WTC11 (cell line): Measurements from ENCODE around the gene NR0B2.

Experiments used
- ATF2 ChIP-seq: sonication (generic); formaldehyde crosslinking; IDR thresholded peaks from 2 replicates; pipeline ENCODE4 v1.8.1; 2022; ENCODE audit warnings: low read depth, missing genetic modification reagents, borderline replicate concordance
- CTCF ChIP-seq: fragments of 200-600 bp; IDR thresholded peaks from 2 replicates; pipeline ENCODE4 v1.8.0; 2022; ENCODE audit warnings: antibody characterized with exemption
- GABPB1 ChIP-seq: sonication (generic); formaldehyde crosslinking; IDR thresholded peaks from 2 replicates; pipeline ENCODE4 v1.8.1; 2023; ENCODE audit warnings: mild to moderate bottlenecking, missing genetic modification reagents
- HMGXB4 ChIP-seq: sonication (generic); formaldehyde crosslinking; IDR thresholded peaks from 2 replicates; pipeline ENCODE4 v1.8.1; 2023; ENCODE audit warnings: mild to moderate bottlenecking, moderate library complexity, missing genetic modification reagents
- IRF2 ChIP-seq: sonication (generic); formaldehyde crosslinking; IDR thresholded peaks from 2 replicates; pipeline ENCODE4 v1.8.0; 2022; ENCODE audit warnings: low read depth, missing genetic modification reagents, borderline replicate concordance
- MLX ChIP-seq: sonication (generic); formaldehyde crosslinking; IDR thresholded peaks from 2 replicates; pipeline ENCODE4 v1.8.1; 2023; ENCODE audit warnings: mild to moderate bottlenecking, missing genetic modification reagents, moderate library complexity
- NFATC4 ChIP-seq: fragments of 250-450 bp; sonication (Bioruptor Pico); IDR thresholded peaks from 2 replicates; pipeline ENCODE4 v1.9.0; 2021; ENCODE audit warnings: mild to moderate bottlenecking
- NFE2L1 ChIP-seq: sonication (generic); formaldehyde crosslinking; IDR thresholded peaks from 2 replicates; pipeline ENCODE4 v1.8.1; 2023; ENCODE audit warnings: missing genetic modification reagents
- NR1H2 ChIP-seq: sonication (generic); formaldehyde crosslinking; IDR thresholded peaks from 2 replicates; pipeline ENCODE4 v1.9.0; 2021; ENCODE audit warnings: mild to moderate bottlenecking, moderate library complexity, missing genetic modification reagents
- PRDM15 ChIP-seq: sonication (generic); formaldehyde crosslinking; IDR thresholded peaks from 2 replicates; pipeline ENCODE4 v1.8.0; 2022; ENCODE audit warnings: missing genetic modification reagents
- TP53 ChIP-seq: sonication (generic); formaldehyde crosslinking; IDR thresholded peaks from 2 replicates; pipeline ENCODE4 v1.8.1; 2023; ENCODE audit warnings: mild to moderate bottlenecking, missing genetic modification reagents
- USF2 ChIP-seq: sonication (generic); formaldehyde crosslinking; IDR thresholded peaks from 2 replicates; pipeline ENCODE4 v1.8.1; 2023; ENCODE audit warnings: mild to moderate bottlenecking, missing genetic modification reagents, moderate library complexity
- ZBTB21 ChIP-seq: sonication (generic); formaldehyde crosslinking; IDR thresholded peaks from 2 replicates; pipeline ENCODE4 v1.8.1; 2023; ENCODE audit warnings: mild to moderate bottlenecking, missing genetic modification reagents, borderline replicate concordance
- ZNF416 ChIP-seq: fragments of 250-450 bp; sonication (Bioruptor Pico); IDR thresholded peaks from 2 replicates; pipeline ENCODE4 v1.9.0; 2021; ENCODE audit warnings: mild to moderate bottlenecking, inconsistent platforms

- TF ChIP-seq ZNF416 (CRISPR knock-in tag) (no peak), CTCF (no peak), ZBTB21 (no peak), PRDM15 (CRISPR knock-in tag) (no peak), MLX (CRISPR knock-in tag) (no peak), ATF2 (CRISPR knock-in tag) (no peak), HMGXB4 (CRISPR knock-in tag) (no peak), GABPB1 (CRISPR knock-in tag) (no peak), NFE2L1 (CRISPR knock-in tag) (no peak), USF2 (no peak), IRF2 (CRISPR knock-in tag) (no peak), NR1H2 (CRISPR knock-in tag) (no peak), TP53 (CRISPR knock-in tag) (no peak), NFATC4 (CRISPR knock-in tag) (no peak)
Observed at GRCh38 chr1:26863685-26864077, 50.1 kb downstream of the NR0B2 start.
